K562 (cell line): ENCODE measurements around the gene FAM187B. TPM values are rescaled to one million over a fixed set of nuclear protein-coding genes. Genes with fewer than 3 reads are reported as not detected.

ENCODE experiments used
- CREB5 ChIP-seq: fragments of 250-450 bp; sonication (Bioruptor Pico); IDR thresholded peaks from 2 replicates; pipeline ENCODE4 v1.5.0; 2020; ENCODE audit warnings: mild to moderate bottlenecking
- CTCF ChIP-seq, 3 experiments: IDR thresholded peaks in 2 of 3; conservative IDR thresholded peaks in 1 of 3; 2 replicates each; pipeline ENCODE4 v1.5.1; 2011 to 2012; ENCODE audit warnings: low read length in 3 of 3, mild to moderate bottlenecking in 3 of 3, control low read depth in 2 of 3, improper control_type of control experiment in 1 of 3, inconsistent platforms in 1 of 3, low read depth in 1 of 3, mixed read lengths in 1 of 3, moderate library complexity in 1 of 3; ENCODE audit not compliant: insufficient read depth in 2 of 3
- FOSL1 ChIP-seq: fragments of 200-800 bp; sonication (Bioruptor generic); conservative IDR thresholded peaks from 2 replicates; pipeline ENCODE4 v1.6.1; 2016; ENCODE audit warnings: missing genetic modification characterization, missing compliant biosample characterization
- HMGN3 ChIP-seq: IDR thresholded peaks from 2 replicates; pipeline ENCODE4 v1.6.1; 2011; ENCODE audit warnings: borderline replicate concordance, low read depth, mild to moderate bottlenecking, mixed read lengths, low read length; ENCODE audit not compliant: insufficient read length; ENCODE audit errors: extremely low read depth
- HMGXB4 ChIP-seq: sonication (generic); formaldehyde crosslinking; IDR thresholded peaks from 2 replicates; pipeline ENCODE4 v1.8.1; 2023; ENCODE audit warnings: mild to moderate bottlenecking, missing genetic modification reagents
- KLF16 ChIP-seq: IDR thresholded peaks from 2 replicates; pipeline ENCODE4 v1.6.1; 2016; ENCODE audit warnings: antibody characterized with exemption
- L3MBTL2 ChIP-seq: fragments of 450-650 bp; IDR thresholded peaks from 2 replicates; pipeline ENCODE4 v1.6.1; 2016; ENCODE audit warnings: mild to moderate bottlenecking, moderate library complexity
- MBD2 ChIP-seq: sonication (generic); IDR thresholded peaks from 2 replicates; pipeline ENCODE4 v1.6.1; 2016; ENCODE audit warnings: low read depth, borderline replicate concordance
- MLX ChIP-seq, 2 experiments: fragments of 450-650 bp in 1 of 2; sonication (generic) in 1 of 2; formaldehyde crosslinking; conservative IDR thresholded peaks; 2 replicates each; pipeline versions ENCODE4 v1.4.0 to v1.8.1; 2020 to 2022; ENCODE audit warnings: mild to moderate bottlenecking in 1 of 2, missing genetic modification reagents in 1 of 2
- MXD1 ChIP-seq: fragments of 250-450 bp; sonication (Bioruptor Pico); IDR thresholded peaks from 2 replicates; pipeline ENCODE4 v1.8.0; 2021; ENCODE audit warnings: borderline replicate concordance, mild to moderate bottlenecking, moderate library complexity; ENCODE audit not compliant: poor library complexity, severe bottlenecking
- MYC ChIP-seq, 2 experiments: fragments of 250-450 bp in 1 of 2; sonication (Bioruptor Pico) in 1 of 2; IDR thresholded peaks; 2 replicates each; pipeline versions ENCODE4 v1.5.1 to v1.6.1; 2012 to 2021; ENCODE audit warnings: low read depth in 2 of 2, borderline replicate concordance in 1 of 2, improper control_type of control experiment in 1 of 2, low read length in 1 of 2, mild to moderate bottlenecking in 1 of 2, moderate library complexity in 1 of 2
- PREB ChIP-seq: sonication (generic); formaldehyde crosslinking; IDR thresholded peaks from 2 replicates; pipeline ENCODE4 v1.8.1; 2023; ENCODE audit warnings: mild to moderate bottlenecking, missing genetic modification reagents
- RBM14 ChIP-seq: fragments of 200-400 bp; formaldehyde crosslinking; IDR thresholded peaks from 2 replicates; pipeline ENCODE4 v1.6.1; 2018; ENCODE audit warnings: low read depth, mild to moderate bottlenecking, low read length, moderate library complexity, borderline replicate concordance; ENCODE audit not compliant: insufficient read depth
- RHOXF2B ChIP-seq: fragments of 250-450 bp; sonication (Bioruptor Pico); conservative IDR thresholded peaks from 2 replicates; pipeline ENCODE4 v1.5.1; 2021
- ZNF165 ChIP-seq: fragments of 250-450 bp; sonication (Bioruptor Pico); IDR thresholded peaks from 2 replicates; pipeline ENCODE4 v1.4.0; 2020; ENCODE audit warnings: borderline replicate concordance
- ZNF212 ChIP-seq: fragments of 450-650 bp; formaldehyde crosslinking; IDR thresholded peaks from 2 replicates; pipeline ENCODE4 v1.4.0; 2020; ENCODE audit warnings: mild to moderate bottlenecking
- polyA plus RNA-seq, 8 experiments: library from polyadenylated mRNA; depleted of rRNA in 4 of 8; stranded (reverse) in 5 of 8; unstranded in 3 of 8; fragments of >200 nt; fragmentation: Nextera tagmentation in 2 of 8; fragmentation: Illumina TruSeq in 1 of 8; extraction: Ambion mirVana in 2 of 8; extraction: Trizol in 1 of 8; gene quantifications; 2 replicates each; pipeline versions ENCODE4 v1.2.1 to v1.2.3, GENCODE V29; 2011 to 2014; ENCODE audit warnings: inconsistent platforms in 1 of 8, missing spikeins in 1 of 8
- total RNA-seq, 7 experiments: library from RNA; depleted of rRNA in 6 of 7; stranded (reverse); fragments of >200 nt in 6 of 7; fragmentation: Illumina TruSeq in 2 of 7; extraction: Trizol in 2 of 7; gene quantifications; 2 replicates each; pipeline versions ENCODE4 v1.2.1 to v1.2.3, GENCODE V29; 2011 to 2021; ENCODE audit warnings: low replicate concordance in 1 of 7

Gene FAM187B
- total and polyA plus RNA-seq, 9 of the 15 experiments (the other 6 are each of a cell fraction or from before 2014, with no cell fraction given) = 0.04 to 0.09 TPM; not detected in 7

GRCh38 chr19:35266520-35267352, 38.2 kb upstream of the FAM187B start (continued):
- no peak for TF ChIP-seq CREB5 (CRISPR knock-in tag)
- peak; percentile 60 for TF ChIP-seq L3MBTL2
- TF ChIP-seq RBM14 = 0 out of 2 replicates have a peak, but pooled peaks have one; percentile 23
- no peak for TF ChIP-seq ZNF212 (CRISPR knock-in tag)
- TF ChIP-seq KLF16 = no peak
- TF ChIP-seq MBD2 = no peak
- TF ChIP-seq ZNF165 = no peak
- TF ChIP-seq HMGN3 = peak; percentile 28
- 0 out of 6 replicates have a peak, but pooled peaks of 1 of the 3 experiments have one; percentile 1 for TF ChIP-seq CTCF (IDR thresholded peaks at IDR 0.05 in 2 of 3, conservative IDR thresholded peaks at IDR 0.05 in 1 of 3; ENCODE audit: insufficient read depth in 2 of 3, low read depth in 1 of 3, low read length in 3 of 3)
- TF ChIP-seq MXD1 (CRISPR knock-in tag) = no peak
- TF ChIP-seq MLX (CRISPR knock-in tag; conservative IDR thresholded peaks at IDR 0.05) = no peak
- no peak for TF ChIP-seq MYC (IDR thresholded peaks at IDR 0.05; ENCODE audit: low read depth, low read length)
- no peak for TF ChIP-seq MYC (CRISPR knock-in tag; IDR thresholded peaks at IDR 0.05; ENCODE audit: borderline replicate concordance, low read depth)
- no peak for TF ChIP-seq FOSL1 (tag)
- TF ChIP-seq RHOXF2B (CRISPR knock-in tag) = no peak
- TF ChIP-seq HMGXB4 = 0 out of 2 replicates have a peak, but pooled peaks have one; percentile 6
- TF ChIP-seq PREB = no peak
